Activated naive CD8-positive, alpha-beta T cell treated with anti-CD3 and anti-CD28 coated beads, Interleukin-2, amount 50 U/mL, for 16 hours (primary cell): Measurements from ENCODE around the gene TTYH2.
"Not testable (repeated sequence)": the region's sequence is repeated elsewhere in the genome, so short reads cannot be mapped to it uniquely, and the experiment has no call there.

Source experiments
- DNase-seq: peaks from one replicate; pipeline ENCODE4 v3.0.0-alpha.2; 2020; ENCODE audit warnings: low read depth, low spot score

TTYH2 gene

GRCh38 chr17:74259667-74260524 lies 46.5 kb downstream of the TTYH2 start:
- DNase-seq, result no peak

- DNase-seq, result no peak
Measured at GRCh38 chr17:74260525-74260850, 47.1 kb downstream of the TTYH2 start.

- DNase-seq, result no peak
Measured at GRCh38 chr17:74262601-74263000, 49.2 kb downstream of the TTYH2 start.

- not testable (repeated sequence) for DNase-seq
Measured at GRCh38 chr17:74267054-74267453, 53.7 kb downstream of the TTYH2 start.

- DNase-seq, result no peak
Measured at GRCh38 chr17:74267579-74267978, 54.2 kb downstream of the TTYH2 start.

- no peak for DNase-seq
Measured at GRCh38 chr17:74267987-74268499, 54.7 kb downstream of the TTYH2 start.

- DNase-seq, result no peak
Measured at GRCh38 chr17:74268558-74268957, 55.2 kb downstream of the TTYH2 start.

- no peak for DNase-seq
Measured at GRCh38 chr17:74270333-74270732, 57.0 kb downstream of the TTYH2 start.

- no peak for DNase-seq
Measured at GRCh38 chr17:74271281-74271680, 57.9 kb downstream of the TTYH2 start.

GRCh38 chr17:74271901-74272561 lies 58.7 kb downstream of the TTYH2 start:
- no peak for DNase-seq

- DNase-seq, result no peak
Measured at GRCh38 chr17:74272731-74273201, 59.4 kb downstream of the TTYH2 start.

- no peak for DNase-seq
Measured at GRCh38 chr17:74274060-74274708, 60.8 kb downstream of the TTYH2 start, which contains the start of gene DNAI2. TSS of gene DNAI2 (plus strand) at chr17:74274234. CDS start at chr17:74281818, 7,584 bp downstream.

- no peak for DNase-seq
Measured at GRCh38 chr17:74274709-74275340, 61.5 kb downstream of the TTYH2 start.

- DNase-seq, result no peak
Measured at GRCh38 chr17:74276051-74276476, 62.7 kb downstream of the TTYH2 start.

- DNase-seq, result no peak
Measured at GRCh38 chr17:74276541-74277009, 63.2 kb downstream of the TTYH2 start.

GRCh38 chr17:74277935-74278334 lies 64.6 kb downstream of the TTYH2 start:
- no peak for DNase-seq

GRCh38 chr17:74279617-74280016 lies 66.2 kb downstream of the TTYH2 start:
- DNase-seq, result not testable (repeated sequence)

- DNase-seq, result no peak
Measured at GRCh38 chr17:74280093-74280513, 66.7 kb downstream of the TTYH2 start.

- DNase-seq, result no peak
Measured at GRCh38 chr17:74281799-74282198, 68.4 kb downstream of the TTYH2 start.

GRCh38 chr17:74282274-74282586 lies 68.9 kb downstream of the TTYH2 start:
- DNase-seq, result not testable (repeated sequence)

GRCh38 chr17:74282587-74283370 lies 69.4 kb downstream of the TTYH2 start:
- no peak for DNase-seq
